OCI-LY3 (cell line): ENCODE data around the gene LILRA1.

Source experiments
- H2AFZ ChIP-seq: fragments of 200-600, 300-600 bp; shearing (Covaris generic); 2 replicates; pipeline ENCODE4 v1.6.0; 2014; ENCODE audit warnings: antibody characterized with exemption, low read depth, low read length
- H3K27ac ChIP-seq: fragments of 200-600, 300-600 bp; sonication (generic); 2 replicates; pipeline ENCODE4 v1.5.1; 2014; ENCODE audit warnings: mild to moderate bottlenecking, low read length, moderate library complexity, mixed read lengths
- H3K27me3 ChIP-seq: fragments of 200-600, 300-600 bp; sonication (generic); 2 replicates; pipeline ENCODE4 v1.6.1; 2014; ENCODE audit warnings: low read depth, low read length, mixed read lengths
- H3K36me3 ChIP-seq: fragments of 200-600, 300-600 bp; sonication (generic); replicated peaks from 2 replicates; pipeline ENCODE3; 2014; ENCODE audit warnings: low read depth, low read length, mixed read lengths
- H3K4me1 ChIP-seq: fragments of 300-600, 200-600 bp; sonication (generic); 2 replicates; pipeline ENCODE4 v1.6.1; 2014; ENCODE audit warnings: low read length, mixed read lengths
- H3K4me2 ChIP-seq: fragments of 200-600, 300-600 bp; sonication (generic); 2 replicates; pipeline ENCODE4 v1.6.1; 2014; ENCODE audit warnings: low read length, mixed read lengths
- H3K4me3 ChIP-seq: fragments of 300-600, 200-600 bp; sonication (generic); 2 replicates; pipeline ENCODE4 v1.5.1; 2014; ENCODE audit warnings: antibody characterized with exemption, mild to moderate bottlenecking, low read length, moderate library complexity
- H3K79me2 ChIP-seq: fragments of 300-600, 200-600 bp; shearing (Covaris generic); 2 replicates; pipeline ENCODE4 v1.6.1; 2014; ENCODE audit warnings: mild to moderate bottlenecking, low read length, mixed read lengths
- H3K9ac ChIP-seq: fragments of 300-600, 200-600 bp; shearing (Covaris generic); 2 replicates; pipeline ENCODE4 v1.6.0; 2014; ENCODE audit warnings: mild to moderate bottlenecking, low read length, moderate library complexity
- H3K9me3 ChIP-seq: fragments of 200-600, 300-600 bp; shearing (Covaris generic); 2 replicates; pipeline ENCODE4 v1.6.1; 2014; ENCODE audit warnings: low read length, mixed read lengths; ENCODE audit not compliant: insufficient read depth
- H4K20me1 ChIP-seq: fragments of 200-600, 300-600 bp; sonication (generic); 2 replicates; pipeline ENCODE4 v1.6.1; 2016; ENCODE audit warnings: low read length, mixed read lengths; ENCODE audit not compliant: insufficient read depth
- EZH2phosphoT487 ChIP-seq: fragments of 200-600 bp; shearing (Covaris generic); IDR thresholded peaks from 2 replicates; pipeline ENCODE4 v1.6.1; 2018; ENCODE audit warnings: antibody characterized with exemption, mixed run types, low read depth
- TF ChIP-seq, protein P1 (sequence below): fragments of 200-600, 300-600 bp; sonication (generic); IDR thresholded peaks from 2 replicates; pipeline ENCODE4 v1.5.1; 2014; ENCODE audit warnings: antibody characterized with exemption, low read length, low read depth

LILRA1 gene

GRCh38 chr19:54551950-54552912 lies 41.2 kb upstream of the LILRA1 start:
- Histone ChIP-seq H3K27ac (no peak overlapping the region), H3K4me3 (no peak overlapping the region), H3K36me3 (no peaks in the 10 kb centered on the region), H3K27me3 (peaks cover 19% of the 10 kb centered on the region), H3K79me2 (no peaks in the 10 kb centered on the region), H3K9ac (no peak overlapping the region), H3K4me1 (no peaks in the 10 kb centered on the region), H2AFZ (no peak overlapping the region), H4K20me1 (no peaks in the 10 kb centered on the region), H3K4me2 (no peak overlapping the region), H3K9me3 (no peaks in the 10 kb centered on the region)
- TF ChIP-seq, protein P1, sequence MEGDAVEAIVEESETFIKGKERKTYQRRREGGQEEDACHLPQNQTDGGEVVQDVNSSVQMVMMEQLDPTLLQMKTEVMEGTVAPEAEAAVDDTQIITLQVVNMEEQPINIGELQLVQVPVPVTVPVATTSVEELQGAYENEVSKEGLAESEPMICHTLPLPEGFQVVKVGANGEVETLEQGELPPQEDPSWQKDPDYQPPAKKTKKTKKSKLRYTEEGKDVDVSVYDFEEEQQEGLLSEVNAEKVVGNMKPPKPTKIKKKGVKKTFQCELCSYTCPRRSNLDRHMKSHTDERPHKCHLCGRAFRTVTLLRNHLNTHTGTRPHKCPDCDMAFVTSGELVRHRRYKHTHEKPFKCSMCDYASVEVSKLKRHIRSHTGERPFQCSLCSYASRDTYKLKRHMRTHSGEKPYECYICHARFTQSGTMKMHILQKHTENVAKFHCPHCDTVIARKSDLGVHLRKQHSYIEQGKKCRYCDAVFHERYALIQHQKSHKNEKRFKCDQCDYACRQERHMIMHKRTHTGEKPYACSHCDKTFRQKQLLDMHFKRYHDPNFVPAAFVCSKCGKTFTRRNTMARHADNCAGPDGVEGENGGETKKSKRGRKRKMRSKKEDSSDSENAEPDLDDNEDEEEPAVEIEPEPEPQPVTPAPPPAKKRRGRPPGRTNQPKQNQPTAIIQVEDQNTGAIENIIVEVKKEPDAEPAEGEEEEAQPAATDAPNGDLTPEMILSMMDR: no peak
- TF ChIP-seq EZH2phosphoT487: no peak

DNA sequence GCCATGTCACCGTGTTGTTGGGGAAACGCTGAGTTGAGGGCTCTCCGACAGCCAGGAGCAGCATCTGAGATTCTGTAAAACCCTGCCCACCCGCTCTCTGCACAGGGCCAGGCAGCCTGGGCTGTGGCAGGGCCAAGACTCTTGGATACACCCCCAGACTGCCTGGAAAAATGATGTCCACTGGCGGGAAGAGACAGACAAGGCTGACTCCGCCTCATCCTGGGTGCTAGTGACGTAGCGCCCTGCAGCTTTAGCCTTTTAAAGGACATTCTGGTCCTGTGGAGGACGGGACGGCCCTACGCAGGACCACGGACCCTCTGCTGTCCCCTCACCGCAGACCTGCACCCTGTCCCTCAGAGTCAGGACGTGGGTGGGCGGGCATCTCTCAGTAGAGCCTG lies 40.5 kb upstream of the LILRA1 start:
- Histone ChIP-seq H3K27me3 (peaks cover 23% of the 10 kb centered on the region), H3K9me3 (no peaks in the 10 kb centered on the region), H3K4me2 (no peak overlapping the region), H3K9ac (no peak overlapping the region), H3K27ac (no peak overlapping the region), H3K36me3 (no peaks in the 10 kb centered on the region), H3K79me2 (no peaks in the 10 kb centered on the region), H3K4me1 (no peaks in the 10 kb centered on the region), H4K20me1 (no peaks in the 10 kb centered on the region), H3K4me3 (no peak overlapping the region), H2AFZ (no peak overlapping the region)
- TF ChIP-seq, protein P1: no peak
- TF ChIP-seq EZH2phosphoT487: no peak

DNA sequence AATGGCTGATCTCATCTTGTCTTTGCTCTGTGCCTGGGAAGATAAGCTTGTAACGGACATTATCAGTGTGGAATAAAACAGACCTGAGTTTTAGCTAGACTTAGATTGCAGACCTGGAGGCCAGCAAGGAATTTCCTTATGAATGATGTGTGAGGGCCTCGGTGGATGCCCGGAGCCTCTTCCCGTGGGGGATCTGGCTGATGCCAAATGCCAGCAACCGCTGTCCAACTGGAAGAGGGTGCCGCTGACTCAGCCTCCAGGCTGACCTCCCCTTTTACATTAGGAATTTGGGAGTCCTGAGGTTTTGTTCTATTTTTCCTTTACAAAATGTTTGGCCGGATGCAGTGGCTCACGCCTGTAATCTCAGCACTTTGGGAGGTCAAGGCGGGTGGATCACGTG lies 39.4 kb upstream of the LILRA1 start:
- Histone ChIP-seq H3K4me2 (no peak overlapping the region), H2AFZ (no peak overlapping the region), H4K20me1 (no peaks in the 10 kb centered on the region), H3K4me1 (no peaks in the 10 kb centered on the region), H3K9ac (no peak overlapping the region), H3K27ac (no peak overlapping the region), H3K36me3 (no peaks in the 10 kb centered on the region), H3K9me3 (no peaks in the 10 kb centered on the region), H3K4me3 (no peak overlapping the region), H3K27me3 (peaks cover 32% of the 10 kb centered on the region), H3K79me2 (no peaks in the 10 kb centered on the region)
- TF ChIP-seq, protein P1: no peak
- no peak for TF ChIP-seq EZH2phosphoT487

GRCh38 chr19:54554896-54555295 lies 38.5 kb upstream of the LILRA1 start:
- H3K27ac ChIP-seq: no peak overlapping the region
- H3K36me3 ChIP-seq: no peaks in the 10 kb centered on the region
- H3K27me3 ChIP-seq: peaks cover 32% of the 10 kb centered on the region
- H3K9me3 ChIP-seq: no peaks in the 10 kb centered on the region
- no peak overlapping the region for H2AFZ ChIP-seq
- no peak overlapping the region for H3K4me2 ChIP-seq
- no peak for TF ChIP-seq EZH2phosphoT487
- TF ChIP-seq, protein P1: no peak
- no peaks in the 10 kb centered on the region for H3K4me1 ChIP-seq
- no peaks in the 10 kb centered on the region for H3K79me2 ChIP-seq
- H3K4me3 ChIP-seq: no peak overlapping the region
- H3K9ac ChIP-seq: no peak overlapping the region
- H4K20me1 ChIP-seq: no peaks in the 10 kb centered on the region
